HG03108 (cell line): ENCODE results near the gene TSSK3.
"Not testable (repeated sequence)": the region's sequence is repeated elsewhere in the genome, so short reads cannot be mapped to it uniquely, and the experiment has no call there.

Source experiments
- ATAC-seq: cut with Tn5 transposase; IDR thresholded peaks from one replicate; pipeline ENCODE4 v1.9.1; 2021; ENCODE audit warnings: moderate library complexity; ENCODE audit not compliant: unreplicated experiment

The TSSK3 gene

DNA sequence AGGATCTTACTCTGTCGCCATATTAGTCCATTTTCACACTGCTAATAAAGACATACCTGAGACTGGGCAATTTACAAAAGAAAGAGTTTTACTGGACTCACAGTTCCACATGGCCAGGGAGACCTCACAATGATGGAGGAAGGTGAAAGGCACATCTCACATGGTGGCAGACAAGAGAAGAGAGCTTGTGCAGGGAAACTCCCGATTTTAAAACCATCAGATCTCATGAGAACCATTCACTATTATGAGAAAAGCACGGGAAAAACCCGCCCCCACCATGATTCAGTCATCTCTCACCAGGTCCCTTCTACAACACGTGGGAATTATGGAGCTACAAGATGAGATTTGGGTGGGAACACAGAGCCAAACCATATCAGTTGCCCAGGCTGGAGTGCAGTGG lies 34.2 kb downstream of the TSSK3 start:
- ATAC-seq: not testable (repeated sequence)

DNA sequence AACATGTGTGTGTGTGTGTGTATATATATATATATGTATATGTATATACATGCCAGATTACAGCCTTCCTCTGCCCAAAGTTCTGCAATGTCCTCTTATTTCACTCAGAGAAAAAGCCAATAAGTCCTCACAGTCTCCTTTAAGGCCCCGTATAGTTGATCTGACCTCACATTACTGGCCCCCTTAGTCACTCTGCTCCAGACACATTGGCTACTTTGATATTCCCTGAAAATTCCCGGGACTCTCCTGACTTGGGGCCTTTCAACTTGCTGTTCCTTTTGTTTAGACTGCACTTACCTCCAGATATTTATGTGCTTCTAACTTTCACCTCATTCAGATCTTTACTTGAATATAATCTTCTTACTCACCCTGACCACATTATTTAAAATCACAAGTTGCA lies 36.1 kb downstream of the TSSK3 start:
- ATAC-seq: no peak

DNA sequence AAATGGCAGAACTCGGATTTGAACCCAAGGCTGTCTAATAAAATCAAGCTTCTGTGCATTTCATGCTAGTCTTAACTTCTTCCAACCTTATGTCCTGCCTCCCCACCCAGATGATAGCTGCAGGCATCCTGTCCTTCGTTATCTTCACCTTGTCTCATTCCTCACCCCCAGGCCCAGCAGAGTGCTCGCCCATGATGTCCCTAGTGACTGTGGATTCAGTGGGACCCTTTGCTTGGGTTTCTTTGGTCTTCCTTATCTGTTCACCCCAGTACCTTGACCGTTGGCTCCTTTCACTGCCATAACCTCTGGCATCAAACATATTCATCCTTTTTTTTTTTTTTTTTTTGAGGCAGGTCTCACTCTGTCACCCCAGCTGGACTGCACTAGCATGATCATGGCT lies 37.5 kb downstream of the TSSK3 start:
- ATAC-seq: no peak

DNA sequence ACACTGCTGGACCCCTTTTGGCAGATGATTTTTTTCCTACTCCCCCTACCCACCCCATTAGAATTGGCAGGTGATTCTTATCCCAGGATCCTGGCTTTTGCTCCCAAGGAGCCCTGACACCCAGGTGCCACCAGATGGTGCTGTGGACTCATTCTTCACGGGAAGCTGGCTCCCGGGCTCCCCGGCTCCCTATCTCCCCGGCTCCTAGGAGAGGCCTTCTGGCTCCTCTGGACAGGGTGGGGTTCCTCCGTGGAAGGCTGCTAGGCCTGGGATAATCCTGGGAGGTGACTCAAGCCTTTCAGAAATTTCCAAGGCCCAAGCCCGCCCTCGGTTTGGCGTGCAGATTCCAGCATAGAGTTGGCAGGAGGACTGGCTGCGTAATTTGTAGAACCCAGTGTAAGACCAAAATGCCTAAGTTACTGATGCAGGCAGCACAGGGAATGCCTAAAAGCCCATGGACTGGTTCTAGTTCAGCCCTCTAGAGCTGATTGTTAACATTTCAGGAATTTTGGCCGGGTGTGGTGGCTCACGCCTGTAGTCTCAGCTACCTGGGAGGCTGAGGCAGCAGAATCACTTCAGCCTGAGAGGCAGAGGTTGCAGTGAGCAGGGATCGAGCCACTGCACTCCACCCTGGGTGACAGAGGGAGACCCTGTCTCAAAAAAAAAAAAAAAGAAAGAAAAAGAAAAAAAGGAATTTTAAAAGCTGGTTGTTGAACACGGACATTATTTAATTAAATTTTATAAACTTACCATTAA lies 38.7 kb downstream of the TSSK3 start:
- ATAC-seq: no peak

DNA sequence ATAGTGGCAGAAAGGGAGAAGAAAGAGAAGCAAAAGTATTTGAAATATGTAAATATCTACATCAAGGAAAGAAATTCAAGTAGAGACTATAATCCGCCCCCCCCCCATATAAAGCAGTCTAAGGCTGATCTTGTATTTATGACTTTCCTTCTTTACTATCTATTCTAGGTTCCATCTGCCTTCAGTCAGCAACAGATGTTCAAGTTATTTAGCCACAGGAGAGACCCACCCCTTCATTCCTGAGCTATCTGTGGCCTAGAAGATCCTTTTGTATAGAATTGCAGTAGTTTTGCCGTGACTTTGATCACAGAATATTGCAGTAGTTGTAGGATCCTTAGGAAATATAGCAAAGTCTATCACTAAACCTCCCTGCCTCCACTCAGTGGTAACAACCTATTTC lies 42.6 kb downstream of the TSSK3 start:
- ATAC-seq: no peak

DNA sequence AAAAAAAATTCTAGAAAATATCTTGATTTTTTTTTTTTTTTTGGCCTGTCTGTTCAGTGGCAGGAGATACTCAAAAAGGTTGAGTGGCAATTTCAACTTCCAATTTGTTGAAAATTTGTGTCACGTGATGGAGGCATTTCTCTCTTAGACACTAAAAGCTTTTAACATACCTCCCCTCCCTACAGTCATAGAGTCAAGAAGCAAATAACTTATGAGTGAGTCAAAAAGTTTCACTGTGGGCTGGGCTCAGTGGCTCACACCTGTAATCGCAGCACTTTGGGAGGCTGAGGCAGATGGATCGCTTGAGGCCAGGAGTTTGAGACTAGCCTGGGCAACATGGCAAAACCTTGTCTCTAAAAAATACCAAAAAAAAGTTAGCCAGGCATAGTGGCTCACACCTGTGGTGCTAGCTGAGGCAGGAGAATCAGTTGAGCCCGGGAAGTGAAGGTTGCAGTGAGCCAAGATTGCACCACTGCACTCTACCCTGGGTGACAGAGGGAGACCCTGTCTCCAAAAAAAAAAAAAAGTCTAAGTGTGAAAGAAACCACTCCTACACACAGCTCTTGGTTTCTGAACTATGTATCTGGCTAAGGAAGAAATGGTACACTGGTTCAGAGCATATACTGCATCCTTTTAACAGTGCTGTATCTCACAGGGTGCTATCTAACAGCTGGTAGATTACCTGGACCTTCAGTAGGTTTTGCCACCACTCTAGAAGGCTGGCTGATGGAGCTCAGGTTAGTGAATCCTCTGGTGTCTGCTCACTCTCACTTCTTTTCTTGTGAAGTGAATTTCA lies 43.5 kb downstream of the TSSK3 start:
- ATAC-seq: no peak

DNA sequence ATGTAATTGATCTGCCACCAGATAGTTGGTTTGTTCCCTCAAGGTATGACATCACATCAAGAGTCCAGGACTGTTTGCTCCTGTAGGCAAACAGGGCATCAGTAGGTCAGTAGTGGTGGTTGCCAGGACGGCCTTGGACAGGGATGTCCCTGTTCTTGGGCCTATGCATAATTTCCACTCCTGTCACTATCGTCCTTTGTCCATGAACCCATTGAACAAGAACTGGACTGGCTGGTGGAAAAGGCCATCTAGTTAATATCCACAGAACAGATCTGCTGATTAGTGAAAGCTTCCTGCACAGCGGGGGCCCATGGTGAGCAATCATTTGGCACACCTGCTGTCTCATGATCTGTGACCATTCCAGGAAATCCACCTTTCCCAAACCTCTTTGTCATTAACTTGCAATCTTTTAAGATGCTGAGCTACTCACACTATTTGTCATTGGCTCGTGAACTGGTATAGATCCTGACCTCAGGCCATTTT lies 44.3 kb downstream of the TSSK3 start:
- ATAC-seq: no peak

DNA sequence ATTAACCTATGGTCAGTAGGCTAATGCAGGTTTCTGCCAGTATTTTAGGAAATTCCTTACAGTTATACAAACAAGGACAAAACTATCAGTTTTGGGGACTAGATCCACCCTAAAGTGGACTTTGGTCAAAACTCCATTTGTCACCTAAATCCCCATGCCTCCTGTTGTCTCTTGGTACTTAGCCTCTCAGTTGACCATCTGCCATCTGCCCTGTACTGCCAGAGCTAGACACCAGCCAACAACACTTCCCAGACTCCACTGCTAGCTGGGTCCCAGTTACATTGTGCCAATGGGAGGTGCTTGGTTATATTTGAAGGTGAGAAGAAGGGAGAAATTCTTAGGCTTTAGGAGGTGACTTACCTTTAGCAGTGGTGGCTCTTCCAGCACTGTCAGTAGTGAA lies 48.9 kb downstream of the TSSK3 start:
- ATAC-seq: no peak

DNA sequence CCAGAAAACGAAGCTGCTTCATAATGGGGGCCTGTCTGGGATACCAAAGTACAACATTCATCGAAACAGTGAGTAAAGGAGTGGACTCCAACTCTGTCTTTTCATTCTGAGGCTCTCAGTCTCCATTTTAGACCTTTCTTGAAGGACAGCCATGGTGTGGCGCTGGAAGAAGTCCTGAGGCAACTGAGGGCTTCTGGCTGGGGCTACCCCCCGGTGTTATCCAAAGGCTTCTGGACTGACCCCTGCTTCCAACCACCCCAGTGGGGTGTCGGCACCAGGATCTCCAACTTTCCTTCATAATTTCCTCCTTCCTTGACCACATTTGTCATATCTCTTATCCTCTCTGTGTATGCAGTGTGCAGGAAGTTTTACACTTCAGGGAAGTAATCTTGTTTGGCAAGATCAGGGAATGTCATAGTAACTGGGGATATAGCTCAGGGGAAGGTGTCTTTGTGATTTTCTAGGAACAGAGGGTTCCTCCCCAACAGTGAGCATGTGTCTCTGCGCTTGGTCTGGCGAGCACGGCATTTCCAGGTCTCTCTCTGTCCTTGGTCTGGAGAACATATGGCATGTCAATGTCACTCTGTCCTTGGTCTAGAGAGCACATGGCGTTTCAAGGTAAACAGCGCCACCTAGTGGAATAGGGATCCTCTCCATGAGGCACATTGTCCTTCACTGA lies 51.3 kb downstream of the TSSK3 start:
- no peak for ATAC-seq
